SU-DHL-6 (cell line): ENCODE data around the gene CRYBG3.

Experiments used
- CTCF ChIP-seq: fragments of 200-600 bp; sonication (generic); IDR thresholded peaks from one replicate; pipeline ENCODE4 v1.5.1; 2017; ENCODE audit warnings: antibody characterized with exemption, mild to moderate bottlenecking, low read length, moderate library complexity; ENCODE audit not compliant: insufficient read depth, poor library complexity, severe bottlenecking
- EZH2phosphoT487 ChIP-seq: fragments of 200-600 bp; sonication (generic), shearing (Covaris generic); conservative IDR thresholded peaks from 2 replicates; pipeline ENCODE4 v1.6.1; 2018; ENCODE audit warnings: mild to moderate bottlenecking, antibody characterized with exemption, low read length, moderate library complexity, mixed read lengths

GRCh38 chr3:97942801-97943546 is 121.2 kb downstream of the CRYBG3 start:
- TF ChIP-seq CTCF (no peak), EZH2phosphoT487 (no peak)
